GM18526 (cell line): ENCODE data around the gene TEC.

Source experiments
- POLR2A ChIP-seq: IDR thresholded peaks from 3 replicates; pipeline ENCODE4 v1.6.1; 2011; ENCODE audit not compliant: insufficient read length; ENCODE audit errors: extremely low read depth

TEC gene

GRCh38 chr4:48247878-48248558 lies 21.6 kb downstream of the TEC start:
- TF ChIP-seq POLR2A: no peak

DNA sequence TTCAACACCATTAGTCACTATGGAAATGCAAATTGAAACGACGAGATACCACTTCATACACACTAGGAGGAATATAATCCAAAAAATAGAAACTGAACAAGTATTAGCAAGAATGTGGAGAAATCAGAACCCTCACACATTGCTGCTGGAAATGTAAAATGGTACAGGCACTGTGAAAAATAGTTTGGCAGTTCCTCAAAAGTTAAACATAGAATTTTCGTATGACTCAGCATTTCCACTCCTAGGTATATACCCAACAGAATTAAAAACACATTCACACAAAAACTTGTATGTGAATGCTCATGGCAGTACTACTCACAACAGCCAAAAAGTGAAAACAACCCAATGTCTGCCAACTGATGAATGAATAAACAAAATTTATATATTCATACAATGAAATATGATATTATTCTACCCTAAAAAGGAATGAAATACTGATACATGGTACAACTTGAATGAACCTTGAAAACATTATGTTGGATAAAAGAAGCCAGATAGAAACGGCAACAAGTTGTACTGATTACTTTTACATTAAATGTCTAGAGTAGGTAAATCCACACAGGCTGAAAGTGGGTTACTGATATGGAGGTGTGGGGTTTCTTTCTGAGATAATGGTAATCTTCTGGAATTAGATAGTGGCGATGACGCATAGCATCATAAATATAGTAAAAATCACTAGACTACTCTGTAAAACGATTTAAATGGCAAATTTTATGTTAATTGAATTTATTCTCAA lies 22.3 kb downstream of the TEC start:
- no peak for TF ChIP-seq POLR2A

DNA sequence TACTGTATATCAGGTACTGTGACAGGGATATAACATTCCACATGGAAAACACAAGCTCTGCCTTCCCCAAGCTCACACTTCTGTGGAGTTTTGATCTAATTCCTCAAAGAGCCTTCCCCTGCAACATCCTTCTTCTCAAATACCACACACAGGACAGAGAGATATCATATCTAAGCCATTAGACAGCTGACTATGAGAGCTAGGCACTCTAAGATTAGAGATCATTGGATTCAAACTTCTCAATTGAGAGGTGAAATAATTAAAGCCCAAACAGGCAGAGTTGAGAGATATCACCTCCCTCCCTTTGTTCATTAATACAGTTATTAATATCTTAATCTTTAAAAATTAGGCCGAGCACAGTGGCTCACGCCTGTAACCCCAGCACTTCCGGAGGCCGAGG lies 25.0 kb downstream of the TEC start:
- no peak for TF ChIP-seq POLR2A

GRCh38 chr4:48243887-48244286 lies 25.8 kb downstream of the TEC start:
- TF ChIP-seq POLR2A: no peak

- no peak for TF ChIP-seq POLR2A
Observed at GRCh38 chr4:48243429-48243828, 26.2 kb downstream of the TEC start.

DNA sequence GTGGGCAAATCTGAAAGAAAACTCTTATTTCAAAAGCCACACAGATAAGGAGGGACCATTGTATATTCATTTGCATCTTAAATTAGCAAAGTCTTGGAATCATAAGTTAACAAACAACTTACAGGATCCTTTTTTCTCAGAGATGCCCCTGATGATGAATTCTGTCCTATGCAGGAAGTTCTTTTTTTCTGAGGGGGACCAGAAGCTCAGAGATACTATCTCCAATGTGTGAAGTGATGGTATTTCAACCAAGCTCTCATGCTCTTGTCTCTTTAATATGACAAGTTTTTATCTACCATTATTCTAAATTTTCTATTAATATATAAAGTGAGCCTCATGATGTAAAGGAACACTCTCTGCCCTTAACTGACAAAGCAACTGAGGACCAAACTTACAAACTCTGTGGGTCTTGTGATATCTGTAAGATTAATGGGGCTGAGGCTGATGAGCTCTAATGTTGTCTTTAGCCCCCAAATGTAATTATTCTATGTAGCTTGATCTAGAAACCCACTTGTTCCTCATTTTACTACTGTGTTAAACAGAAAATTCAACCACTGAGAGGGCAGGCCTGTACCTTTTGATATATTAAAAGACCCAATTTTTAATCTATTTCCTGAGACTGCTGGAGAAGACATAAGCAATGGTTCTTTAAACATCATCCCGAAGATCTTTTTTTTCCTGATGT lies 27.0 kb downstream of the TEC start:
- TF ChIP-seq POLR2A: no peak

- no peak for TF ChIP-seq POLR2A
Observed at GRCh38 chr4:48241731-48242130, 27.9 kb downstream of the TEC start.

DNA sequence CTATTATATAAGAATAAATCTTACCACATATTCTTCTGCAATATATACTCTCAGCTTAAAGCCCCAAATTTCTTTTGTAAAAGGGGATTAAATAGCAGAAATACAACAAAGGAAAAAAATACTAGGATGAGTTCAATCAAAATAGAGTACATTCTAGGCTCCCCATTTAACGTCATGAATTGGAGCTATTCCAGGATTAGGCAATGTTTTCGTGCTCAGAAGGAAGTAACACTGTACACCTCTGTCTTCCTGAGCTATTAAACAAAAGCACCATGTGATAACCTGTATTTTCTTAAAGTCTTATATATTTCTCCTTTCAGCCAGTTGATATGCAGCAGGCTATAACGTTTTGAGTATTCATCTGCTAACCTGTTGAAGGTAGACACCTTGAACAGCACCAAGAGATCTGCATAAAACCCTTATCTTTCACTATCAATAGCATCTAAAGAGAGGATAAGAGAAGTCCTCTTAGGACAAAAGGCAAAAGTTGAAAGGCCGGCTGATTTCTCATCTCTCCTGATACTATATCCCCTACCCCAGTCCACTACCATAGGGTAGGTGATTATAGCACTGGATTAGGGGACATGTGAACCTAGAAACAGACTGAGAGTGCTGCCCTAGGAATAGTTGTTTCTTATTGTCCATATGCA lies 31.5 kb downstream of the TEC start:
- no peak for TF ChIP-seq POLR2A

- no peak for TF ChIP-seq POLR2A
Observed at GRCh38 chr4:48235050-48235449, 34.6 kb downstream of the TEC start.

- no peak for TF ChIP-seq POLR2A
Observed at GRCh38 chr4:48234575-48234974, 35.1 kb downstream of the TEC start.

- no peak for TF ChIP-seq POLR2A
Observed at GRCh38 chr4:48228949-48229348, 40.7 kb downstream of the TEC start.

DNA sequence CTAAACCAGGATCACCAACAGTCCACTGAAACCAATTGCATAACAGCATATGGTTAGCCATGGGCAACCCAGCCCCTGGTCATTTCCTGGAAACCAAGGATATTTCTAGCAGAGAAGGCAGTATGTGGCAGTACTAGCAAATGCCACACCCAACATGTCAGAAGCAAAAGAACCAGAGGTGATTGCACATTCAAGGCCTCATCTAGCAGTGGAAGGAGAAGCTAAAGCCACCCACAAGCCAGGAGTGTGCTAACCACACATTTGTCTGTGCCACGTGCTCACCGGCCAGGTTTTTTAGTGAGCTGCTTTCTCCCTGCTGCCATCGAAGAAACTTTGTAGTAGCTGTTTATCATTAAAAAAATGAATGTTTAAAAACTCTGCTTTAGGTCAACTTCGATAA lies 42.0 kb downstream of the TEC start:
- no peak for TF ChIP-seq POLR2A

DNA sequence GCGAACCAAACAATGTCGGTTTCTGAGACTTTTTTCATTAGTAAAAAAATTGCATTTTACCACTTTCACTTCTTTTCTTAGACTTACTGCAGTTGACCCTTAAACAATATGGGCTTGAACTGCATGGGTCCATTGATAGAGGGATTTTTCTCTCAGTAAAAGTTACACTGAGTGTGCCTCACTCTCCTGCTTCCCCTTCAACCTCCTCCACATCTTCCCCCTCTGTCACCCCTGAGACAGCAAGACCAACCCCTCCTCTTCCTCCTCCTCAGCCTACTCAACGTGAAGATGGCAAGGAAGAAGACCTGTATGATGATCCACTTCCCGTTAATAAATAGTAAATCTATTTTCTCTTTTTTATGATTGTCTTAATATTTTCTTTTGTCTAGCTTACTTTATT lies 43.4 kb downstream of the TEC start:
- no peak for TF ChIP-seq POLR2A

GRCh38 chr4:48225368-48226141 lies 44.1 kb downstream of the TEC start:
- no peak for TF ChIP-seq POLR2A

- TF ChIP-seq POLR2A: no peak
Observed at GRCh38 chr4:48224606-48225005, 45.0 kb downstream of the TEC start.

GRCh38 chr4:48223633-48224295 lies 45.9 kb downstream of the TEC start:
- no peak for TF ChIP-seq POLR2A
